HCT116 (cell line): ENCODE data around the gene SLC2A2. TPM values are rescaled to one million over a fixed set of nuclear protein-coding genes. Genes with fewer than 3 reads are reported as not detected.

Source experiments
- ATAC-seq: fragments of 200-7000 bp; cut with Tn5 transposase; 2 replicates; pipeline ENCODE4 v1.9.1; 2020; ENCODE audit warnings: mild to moderate bottlenecking, moderate library complexity
- BruUV-seq: library from RNA; stranded (reverse); fragments of 400-500 nt; replicated peaks from 2 replicates; lab custom pipeline; 2021; lab: Mats Ljungman, UMichigan
- CTCF ChIA-PET: fragments of 300-600 bp; sonication (Branson Sonifier 250); formaldehyde crosslinking; loops from one replicate; lab custom pipeline; 2021; ENCODE audit warnings: antibody characterized with exemption; lab: Charles Lee
- POLR2A ChIA-PET: fragments of 300-600, 350-600 bp; sonication (Branson Sonifier 250); formaldehyde crosslinking; loops from one replicate; lab custom pipeline; 2021; ENCODE audit warnings: antibody characterized with exemption; lab: Charles Lee
- RAD21 ChIA-PET, 2 experiments: fragments of 300-600 bp; sonication (Branson Sonifier 250); formaldehyde crosslinking; loops; one replicate each; lab custom pipeline; 2023; ENCODE audit warnings: low total read pairs in 2 of 2; ENCODE audit not compliant: uncharacterized antibody in 2 of 2, unreplicated experiment in 2 of 2, low non-redundant PET in 1 of 2; lab: Charles Lee
- DNase-seq: peaks from one replicate; pipeline ENCODE4 v3.0.0-alpha.2; 2010; ENCODE audit warnings: low read depth, low spot score
- H2AFZ ChIP-seq: fragments of 200-600 bp; shearing (Covaris generic), sonication (generic); 2 replicates; pipeline ENCODE4 v1.6.1; 2017; ENCODE audit warnings: low read depth, mixed run types, mixed read lengths, antibody characterized with exemption, low read length; ENCODE audit not compliant: poor library complexity, severe bottlenecking
- H3K27ac ChIP-seq: 2 replicates; pipeline ENCODE4 v1.5.1; 2012; ENCODE audit warnings: low read depth, low read length
- H3K27me3 ChIP-seq: fragments of 200-600 bp; sonication (generic); 2 replicates; pipeline ENCODE4 v1.6.1; 2016; ENCODE audit warnings: mixed run types, low read length, mixed read lengths; ENCODE audit not compliant: insufficient read depth
- H3K36me3 ChIP-seq, 2 experiments: fragments of 200-500 bp in 1 of 2; fragments of 200-600 bp in 1 of 2; sonication (Bioruptor generic) in 1 of 2; sonication (generic) in 1 of 2; 2 replicates each; pipeline versions ENCODE4 v1.5.1 to v1.6.1; 2014 to 2016; ENCODE audit warnings: low read length in 2 of 2, inconsistent platforms in 1 of 2, mixed read lengths in 1 of 2, mixed run types in 1 of 2; ENCODE audit not compliant: insufficient read depth in 2 of 2, control insufficient read depth in 1 of 2
- H3K4me1 ChIP-seq, 2 experiments: fragments of 200-600 bp in 1 of 2; sonication (generic) in 1 of 2; 2 replicates each; pipeline versions ENCODE4 v1.5.1 to v1.6.1; 2012 to 2017; ENCODE audit warnings: low read length in 2 of 2, inconsistent platforms in 1 of 2, mild to moderate bottlenecking in 1 of 2, mixed read lengths in 1 of 2, mixed run types in 1 of 2, moderate library complexity in 1 of 2; ENCODE audit not compliant: insufficient read depth in 2 of 2, control insufficient read depth in 1 of 2
- H3K4me2 ChIP-seq: fragments of 200-600 bp; sonication (generic); 2 replicates; pipeline ENCODE4 v1.6.1; 2017; ENCODE audit warnings: mixed run types, low read length, mixed read lengths
- H3K4me3 ChIP-seq, 2 experiments: fragments of 200-600 bp in 1 of 2; sonication (generic) in 1 of 2; replicated peaks in 1 of 2; 2 replicates each; pipeline ENCODE4 v1.5.1; 2011 to 2016; ENCODE audit warnings: low read length in 2 of 2, control low read depth in 1 of 2, low read depth in 1 of 2, mild to moderate bottlenecking in 1 of 2, mixed read lengths in 1 of 2, mixed run types in 1 of 2
- H3K79me2 ChIP-seq: fragments of 200-600 bp; sonication (generic); 2 replicates; pipeline ENCODE4 v1.6.1; 2017; ENCODE audit warnings: mild to moderate bottlenecking, mixed run types, low read length, moderate library complexity, mixed read lengths; ENCODE audit not compliant: insufficient read depth
- H3K9ac ChIP-seq: fragments of 200-600 bp; sonication (generic); 2 replicates; pipeline ENCODE4 v1.6.1; 2016; ENCODE audit warnings: low read length, mixed read lengths
- H3K9me2 ChIP-seq: fragments of 200-600 bp; sonication (generic), shearing (Covaris generic); 2 replicates; pipeline ENCODE4 v1.6.1; 2017; ENCODE audit warnings: mixed run types, mild to moderate bottlenecking, moderate library complexity; ENCODE audit not compliant: insufficient read depth
- H3K9me3 ChIP-seq, 2 experiments: fragments of 200-500 bp in 1 of 2; fragments of 200-600 bp in 1 of 2; sonication (Bioruptor generic) in 1 of 2; sonication (generic) in 1 of 2; 2 replicates each; pipeline ENCODE4 v1.6.1; 2014 to 2017; ENCODE audit warnings: low read length in 2 of 2, mixed read lengths in 2 of 2, inconsistent platforms in 1 of 2, low read depth in 1 of 2, mild to moderate bottlenecking in 1 of 2, mixed run types in 1 of 2, moderate library complexity in 1 of 2; ENCODE audit not compliant: control insufficient read depth in 1 of 2, insufficient read depth in 1 of 2
- H4K20me1 ChIP-seq: fragments of 200-600 bp; sonication (generic), shearing (Covaris generic); 2 replicates; pipeline ENCODE4 v1.6.1; 2017; ENCODE audit warnings: mixed run types, mild to moderate bottlenecking, moderate library complexity; ENCODE audit not compliant: insufficient read depth
- CBX3 ChIP-seq: IDR thresholded peaks from 2 replicates; pipeline ENCODE4 v1.6.1; 2012; ENCODE audit warnings: low read depth
- CEBPB ChIP-seq: IDR thresholded peaks from 2 replicates; pipeline ENCODE4 v1.6.1; 2012; ENCODE audit warnings: low read depth
- CTCF ChIP-seq, 3 experiments: fragments of 200-600 bp in 1 of 3; sonication (generic) in 1 of 3; IDR thresholded peaks in 2 of 3; conservative IDR thresholded peaks in 1 of 3; 2 replicates each; pipeline ENCODE4 v1.5.1; 2012 to 2017; ENCODE audit warnings: low read depth in 2 of 3, low read length in 2 of 3, antibody characterized with exemption in 1 of 3, borderline replicate concordance in 1 of 3, control low read depth in 1 of 3, mild to moderate bottlenecking in 1 of 3, mixed read lengths in 1 of 3, mixed run types in 1 of 3, moderate library complexity in 1 of 3; ENCODE audit not compliant: insufficient read depth in 1 of 3
- EGR1 ChIP-seq: IDR thresholded peaks from 2 replicates; pipeline ENCODE4 v1.6.1; 2012; ENCODE audit warnings: low read depth
- ELF1 ChIP-seq: IDR thresholded peaks from 2 replicates; pipeline ENCODE4 v1.6.1; 2012; ENCODE audit warnings: low read depth, borderline replicate concordance
- EZH2 ChIP-seq: fragments of 200-600 bp; sonication (generic); IDR thresholded peaks from 2 replicates; pipeline ENCODE4 v1.6.1; 2017; ENCODE audit warnings: antibody characterized with exemption, mixed run types
- EZH2phosphoT487 ChIP-seq: fragments of 200-600 bp; IDR thresholded peaks from 2 replicates; pipeline ENCODE4 v1.6.1; 2018; ENCODE audit warnings: antibody characterized with exemption, borderline replicate concordance
- JUND ChIP-seq: IDR thresholded peaks from 2 replicates; pipeline ENCODE4 v1.6.1; 2012
- POLR2AphosphoS5 ChIP-seq: IDR thresholded peaks from 2 replicates; pipeline ENCODE4 v1.6.1; 2011; ENCODE audit warnings: mild to moderate bottlenecking, low read depth, low read length, moderate library complexity
- RAD21 ChIP-seq: IDR thresholded peaks from 2 replicates; pipeline ENCODE4 v1.6.1; 2012; ENCODE audit warnings: low read depth, mild to moderate bottlenecking
- SP1 ChIP-seq: IDR thresholded peaks from 2 replicates; pipeline ENCODE4 v1.6.1; 2012; ENCODE audit warnings: low read depth
- SRF ChIP-seq: IDR thresholded peaks from 2 replicates; pipeline ENCODE4 v1.6.1; 2012; ENCODE audit warnings: low read depth
- TCF7L2 ChIP-seq: IDR thresholded peaks from 2 replicates; pipeline ENCODE4 v1.7.0; 2011; ENCODE audit warnings: borderline replicate concordance, inconsistent platforms; ENCODE audit not compliant: insufficient read depth, insufficient read length; ENCODE audit errors: extremely low read depth
- YY1 ChIP-seq: IDR thresholded peaks from 2 replicates; pipeline ENCODE4 v1.6.1; 2011; ENCODE audit warnings: low read length, low read depth, moderate library complexity, mild to moderate bottlenecking; ENCODE audit not compliant: insufficient replicate concordance; ENCODE audit errors: extremely low read depth
- ZBTB33 ChIP-seq: IDR thresholded peaks from 2 replicates; pipeline ENCODE4 v1.6.1; 2011; ENCODE audit warnings: mild to moderate bottlenecking, low read length, moderate library complexity; ENCODE audit not compliant: insufficient replicate concordance; ENCODE audit errors: extremely low read depth
- ZFX ChIP-seq: fragments of 450-650 bp; IDR thresholded peaks from 2 replicates; pipeline ENCODE4 v1.6.1; 2017
- ZNF274 ChIP-seq: fragments of 200-500 bp; sonication (Bioruptor generic); IDR thresholded peaks from 2 replicates; pipeline ENCODE4 v1.6.1; 2014; ENCODE audit warnings: mild to moderate bottlenecking, low read depth, low read length, inconsistent platforms
- intact Hi-C: fragments of 100-400 bp; cut with micrococcal nuclease; formaldehyde crosslinking; loops from 2 replicates; pipeline ENCODE4 v1.10.0; 2022
- total RNA-seq: library from RNA; stranded (reverse); gene quantifications from one replicate; pipeline ENCODE4 v1.2.1, GENCODE V29; 2021; ENCODE audit not compliant: unreplicated experiment
- TF ChIP-seq, protein P1 (sequence below): IDR thresholded peaks from 2 replicates; pipeline ENCODE4 v1.6.1; 2012
- TF ChIP-seq, protein P2 (sequence below): IDR thresholded peaks from 2 replicates; pipeline ENCODE4 v1.6.1; 2012; ENCODE audit warnings: low read depth

SLC2A2 gene
- total RNA-seq, 1 experiment from 2014 or later = not detected

- no TSS peak for BruUV-seq
- ATAC-seq = peak; percentile 96
- Histone ChIP-seq H3K27me3 (no peaks in the 10 kb centered on the region), H3K4me1 (peaks cover under 1 to 4% of the 10 kb centered on the region in 2 experiments), H3K4me3 (no peak overlapping the region), H3K79me2 (no peaks in the 10 kb centered on the region), H3K27ac (no peak overlapping the region), H3K4me2 (no peak overlapping the region), H3K9me2 (no peaks in the 10 kb centered on the region), H2AFZ (peak overlapping the region; percentile 59), H3K36me3 (no peaks in the 10 kb centered on the region), H3K9ac (no peak overlapping the region), H4K20me1 (no peaks in the 10 kb centered on the region), H3K9me3 (no peaks in the 10 kb centered on the region)
- TF ChIP-seq, protein P1, sequence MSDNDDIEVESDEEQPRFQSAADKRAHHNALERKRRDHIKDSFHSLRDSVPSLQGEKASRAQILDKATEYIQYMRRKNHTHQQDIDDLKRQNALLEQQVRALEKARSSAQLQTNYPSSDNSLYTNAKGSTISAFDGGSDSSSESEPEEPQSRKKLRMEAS = 0 out of 2 replicates have a peak, but pooled peaks have one; percentile 10
- TF ChIP-seq TCF7L2 (no peak), CBX3 (peak; percentile 32; the same call in 1 of the 2 replicates), SP1 (no peak), YY1 (no peak), ELF1 (no peak), EGR1 (no peak), EZH2phosphoT487 (no peak), ZNF274 (no peak), JUND (no peak), SRF (no peak), RAD21 (peak; percentile 90), POLR2AphosphoS5 (no peak), ZBTB33 (no peak), ZFX (no peak), EZH2 (no peak), CEBPB (no peak), CTCF (IDR thresholded peaks at IDR 0.05 in 2 of 3, conservative IDR thresholded peaks at IDR 0.05 in 1 of 3; ENCODE audit: borderline replicate concordance in 1 of 3, insufficient read depth in 1 of 3, low read depth in 2 of 3, low read length in 2 of 3) (peak; percentile 62 to 77 (median 68); a peak in 5 of 6 replicates)
- TF ChIP-seq, protein P2, sequence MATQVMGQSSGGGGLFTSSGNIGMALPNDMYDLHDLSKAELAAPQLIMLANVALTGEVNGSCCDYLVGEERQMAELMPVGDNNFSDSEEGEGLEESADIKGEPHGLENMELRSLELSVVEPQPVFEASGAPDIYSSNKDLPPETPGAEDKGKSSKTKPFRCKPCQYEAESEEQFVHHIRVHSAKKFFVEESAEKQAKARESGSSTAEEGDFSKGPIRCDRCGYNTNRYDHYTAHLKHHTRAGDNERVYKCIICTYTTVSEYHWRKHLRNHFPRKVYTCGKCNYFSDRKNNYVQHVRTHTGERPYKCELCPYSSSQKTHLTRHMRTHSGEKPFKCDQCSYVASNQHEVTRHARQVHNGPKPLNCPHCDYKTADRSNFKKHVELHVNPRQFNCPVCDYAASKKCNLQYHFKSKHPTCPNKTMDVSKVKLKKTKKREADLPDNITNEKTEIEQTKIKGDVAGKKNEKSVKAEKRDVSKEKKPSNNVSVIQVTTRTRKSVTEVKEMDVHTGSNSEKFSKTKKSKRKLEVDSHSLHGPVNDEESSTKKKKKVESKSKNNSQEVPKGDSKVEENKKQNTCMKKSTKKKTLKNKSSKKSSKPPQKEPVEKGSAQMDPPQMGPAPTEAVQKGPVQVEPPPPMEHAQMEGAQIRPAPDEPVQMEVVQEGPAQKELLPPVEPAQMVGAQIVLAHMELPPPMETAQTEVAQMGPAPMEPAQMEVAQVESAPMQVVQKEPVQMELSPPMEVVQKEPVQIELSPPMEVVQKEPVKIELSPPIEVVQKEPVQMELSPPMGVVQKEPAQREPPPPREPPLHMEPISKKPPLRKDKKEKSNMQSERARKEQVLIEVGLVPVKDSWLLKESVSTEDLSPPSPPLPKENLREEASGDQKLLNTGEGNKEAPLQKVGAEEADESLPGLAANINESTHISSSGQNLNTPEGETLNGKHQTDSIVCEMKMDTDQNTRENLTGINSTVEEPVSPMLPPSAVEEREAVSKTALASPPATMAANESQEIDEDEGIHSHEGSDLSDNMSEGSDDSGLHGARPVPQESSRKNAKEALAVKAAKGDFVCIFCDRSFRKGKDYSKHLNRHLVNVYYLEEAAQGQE = no peak
- ChIA-PET RAD21 (interaction anchor here (0.7 to 1.8 kb wide), 7 partner anchors 88 to 722 kb away, joined by 3 to 7 read pairs (median 4); no protein-coding TSS in a partner anchor), CTCF (interaction anchor here (0.6 to 3.1 kb wide), 13 partner anchors 12 to 784 kb away, joined by 3 to 25 read pairs (median 6); no protein-coding TSS in a partner anchor), POLR2A (interaction anchor here (1.0 kb wide), 1 partner anchor 723 kb away, joined by 3 read pairs; no protein-coding TSS in a partner anchor)
- DNase-seq = peak; percentile 45
- intact Hi-C loops = loop anchor here (1.0 to 10.0 kb wide), 5 partner anchors 115 to 781 kb away; no protein-coding TSS in a partner anchor
Observed at GRCh38 chr3:171049861-171050444, 23.4 kb upstream of the SLC2A2 start.
